Osteoblast (primary cell): ENCODE measurements around the gene WASF2. TPM values are rescaled to one million over a fixed set of nuclear protein-coding genes. Genes with fewer than 3 reads are reported as not detected.

Source experiments
- DNase-seq: peaks from one replicate; pipeline ENCODE4 v3.0.0; 2011; ENCODE audit warnings: low spot score, mixed read lengths; ENCODE audit not compliant: insufficient read length; ENCODE audit errors: missing footprints
- H2AFZ ChIP-seq: 2 replicates; pipeline ENCODE4 v1.6.0; 2011; ENCODE audit warnings: mild to moderate bottlenecking, low read length
- H3K27ac ChIP-seq: 2 replicates; pipeline ENCODE4 v1.5.1; 2011; ENCODE audit warnings: mild to moderate bottlenecking, low read depth, low read length, moderate library complexity
- H3K27me3 ChIP-seq: 2 replicates; pipeline ENCODE4 v1.6.0; 2012; ENCODE audit warnings: mild to moderate bottlenecking, control low read depth, inconsistent platforms, low read length, moderate library complexity; ENCODE audit not compliant: insufficient read depth
- H3K36me3 ChIP-seq: 2 replicates; pipeline ENCODE4 v1.5.1; 2011; ENCODE audit warnings: mild to moderate bottlenecking, low read length, control low read depth, moderate library complexity; ENCODE audit not compliant: insufficient read depth
- H3K4me1 ChIP-seq: 2 replicates; pipeline ENCODE4 v1.5.1; 2011; ENCODE audit warnings: mild to moderate bottlenecking, low read length, control low read depth, moderate library complexity; ENCODE audit not compliant: insufficient read depth
- H3K4me2 ChIP-seq: 2 replicates; pipeline ENCODE4 v1.6.0; 2011; ENCODE audit warnings: mild to moderate bottlenecking, low read length; ENCODE audit not compliant: insufficient read depth
- H3K4me3 ChIP-seq: fragments of 200-600 bp; sonication (generic); 3 replicates; pipeline ENCODE4 v1.5.1; 2012; ENCODE audit warnings: mild to moderate bottlenecking, low read length, inconsistent platforms; ENCODE audit not compliant: insufficient read depth
- H3K79me2 ChIP-seq: 2 replicates; pipeline ENCODE4 v1.6.0; 2012; ENCODE audit warnings: mild to moderate bottlenecking, low read length, control low read depth, inconsistent platforms; ENCODE audit not compliant: insufficient read depth
- H3K9me3 ChIP-seq: 2 replicates; pipeline ENCODE4 v1.5.1; 2011; ENCODE audit warnings: low read depth, low read length, control low read depth
- H4K20me1 ChIP-seq: 2 replicates; pipeline ENCODE4 v1.6.0; 2012; ENCODE audit warnings: mild to moderate bottlenecking, low read length, control low read depth; ENCODE audit not compliant: insufficient read depth
- total RNA-seq: library from RNA; depleted of rRNA; stranded (reverse); fragments of >200 nt; gene quantifications from 2 replicates; pipeline ENCODE4 v1.2.3, GENCODE V29; 2012
- TF ChIP-seq, protein P1 (sequence below): IDR thresholded peaks from 2 replicates; pipeline ENCODE4 v1.5.1; 2011; ENCODE audit warnings: mild to moderate bottlenecking, low read depth, low read length, moderate library complexity; ENCODE audit errors: extremely low read depth

Gene WASF2
- total RNA-seq, 1 donor: 24.6 TPM

DNA sequence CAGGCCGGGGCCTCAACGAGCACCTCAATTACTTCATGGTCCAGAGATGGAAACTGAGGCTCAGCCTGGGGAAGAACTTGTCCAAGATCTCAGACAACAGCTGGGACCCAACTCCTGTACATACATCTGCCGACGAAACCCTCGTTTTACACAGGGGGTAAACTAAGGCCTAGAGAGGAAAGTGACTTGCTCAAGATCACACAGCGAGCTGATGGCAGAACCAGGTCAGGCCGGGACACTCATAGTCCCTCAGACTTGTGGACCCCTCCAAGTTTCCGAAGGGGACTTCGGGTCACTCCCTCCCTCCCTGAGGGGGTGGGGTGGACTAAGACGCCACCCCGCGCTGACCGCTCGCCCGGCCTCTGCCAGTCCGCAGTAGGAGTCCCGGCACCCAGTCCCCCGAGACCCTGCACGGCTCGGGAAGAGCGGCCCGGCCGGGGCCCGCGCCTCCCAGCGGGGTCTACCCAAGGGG is 430 bp downstream of the WASF2 start:
- peak; percentile 77 for DNase-seq
- Histone ChIP-seq H3K4me2 (peak overlapping the region; percentile 94), H3K79me2 (peaks cover 47% of the 10 kb centered on the region), H3K4me1 (peaks cover 26% of the 10 kb centered on the region), H2AFZ (peak overlapping the region; percentile 89), H4K20me1 (peaks cover 20% of the 10 kb centered on the region), H3K9me3 (no peaks in the 10 kb centered on the region), H3K4me3 (peak overlapping the region; percentile 99), H3K27me3 (no peaks in the 10 kb centered on the region), H3K27ac (peak overlapping the region; percentile 87), H3K36me3 (no peaks in the 10 kb centered on the region)
- TF ChIP-seq, protein P1, sequence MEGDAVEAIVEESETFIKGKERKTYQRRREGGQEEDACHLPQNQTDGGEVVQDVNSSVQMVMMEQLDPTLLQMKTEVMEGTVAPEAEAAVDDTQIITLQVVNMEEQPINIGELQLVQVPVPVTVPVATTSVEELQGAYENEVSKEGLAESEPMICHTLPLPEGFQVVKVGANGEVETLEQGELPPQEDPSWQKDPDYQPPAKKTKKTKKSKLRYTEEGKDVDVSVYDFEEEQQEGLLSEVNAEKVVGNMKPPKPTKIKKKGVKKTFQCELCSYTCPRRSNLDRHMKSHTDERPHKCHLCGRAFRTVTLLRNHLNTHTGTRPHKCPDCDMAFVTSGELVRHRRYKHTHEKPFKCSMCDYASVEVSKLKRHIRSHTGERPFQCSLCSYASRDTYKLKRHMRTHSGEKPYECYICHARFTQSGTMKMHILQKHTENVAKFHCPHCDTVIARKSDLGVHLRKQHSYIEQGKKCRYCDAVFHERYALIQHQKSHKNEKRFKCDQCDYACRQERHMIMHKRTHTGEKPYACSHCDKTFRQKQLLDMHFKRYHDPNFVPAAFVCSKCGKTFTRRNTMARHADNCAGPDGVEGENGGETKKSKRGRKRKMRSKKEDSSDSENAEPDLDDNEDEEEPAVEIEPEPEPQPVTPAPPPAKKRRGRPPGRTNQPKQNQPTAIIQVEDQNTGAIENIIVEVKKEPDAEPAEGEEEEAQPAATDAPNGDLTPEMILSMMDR: no peak

DNA sequence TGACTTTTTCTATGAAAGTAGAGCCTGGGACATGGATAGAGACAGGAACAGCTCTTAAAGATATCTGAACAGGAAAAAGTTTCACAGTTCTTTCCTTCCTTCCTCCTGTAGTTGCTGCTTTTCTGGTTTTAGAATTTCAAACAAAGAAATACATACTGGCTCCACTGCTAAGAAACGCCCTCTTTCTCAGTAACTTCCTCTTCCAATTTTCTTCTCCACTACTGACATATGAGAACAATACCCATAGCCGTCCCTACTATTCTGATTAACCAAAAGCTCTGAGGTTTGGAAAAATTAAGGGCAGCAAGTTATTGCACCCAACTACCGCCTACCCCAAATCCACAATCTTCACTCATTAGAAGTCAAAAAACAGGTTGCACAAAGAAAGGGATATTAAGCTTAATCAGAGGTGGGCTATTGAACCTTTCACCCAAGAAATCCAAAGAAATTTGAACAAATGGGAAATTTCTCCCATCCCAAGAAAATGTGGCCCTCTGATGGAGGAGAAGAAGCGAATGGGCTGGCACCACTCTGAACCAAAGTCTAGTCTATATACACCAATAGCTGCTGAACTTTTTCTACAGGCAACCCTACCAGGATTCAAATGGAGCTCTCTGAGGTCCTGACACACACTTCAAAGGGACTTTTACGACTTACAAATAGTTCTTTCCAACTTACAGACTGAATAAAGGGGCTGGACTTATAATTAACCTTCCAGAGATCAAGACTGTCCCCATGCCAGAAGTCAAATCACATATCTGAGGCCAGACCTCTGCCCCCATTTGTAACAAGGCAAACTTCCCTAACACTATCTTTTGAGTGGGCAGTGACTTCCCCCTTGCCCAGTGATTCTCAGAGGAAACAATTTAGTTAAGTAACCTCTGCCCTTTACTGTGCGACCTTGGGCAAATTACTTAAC is 1.7 kb downstream of the WASF2 start:
- H3K4me1 ChIP-seq: peaks cover 26% of the 10 kb centered on the region
- peaks cover 61% of the 10 kb centered on the region for H3K79me2 ChIP-seq
- no peaks in the 10 kb centered on the region for H3K36me3 ChIP-seq
- H3K27me3 ChIP-seq: no peaks in the 10 kb centered on the region
- H3K4me3 ChIP-seq: peak overlapping the region; percentile 99
- TF ChIP-seq, protein P1: no peak
- peak overlapping the region; percentile 94 for H3K4me2 ChIP-seq
- peaks cover 29% of the 10 kb centered on the region for H4K20me1 ChIP-seq
- DNase-seq: no peak
- H3K27ac ChIP-seq: peak overlapping the region; percentile 87
- no peaks in the 10 kb centered on the region for H3K9me3 ChIP-seq
- H2AFZ ChIP-seq: no peak overlapping the region

DNA sequence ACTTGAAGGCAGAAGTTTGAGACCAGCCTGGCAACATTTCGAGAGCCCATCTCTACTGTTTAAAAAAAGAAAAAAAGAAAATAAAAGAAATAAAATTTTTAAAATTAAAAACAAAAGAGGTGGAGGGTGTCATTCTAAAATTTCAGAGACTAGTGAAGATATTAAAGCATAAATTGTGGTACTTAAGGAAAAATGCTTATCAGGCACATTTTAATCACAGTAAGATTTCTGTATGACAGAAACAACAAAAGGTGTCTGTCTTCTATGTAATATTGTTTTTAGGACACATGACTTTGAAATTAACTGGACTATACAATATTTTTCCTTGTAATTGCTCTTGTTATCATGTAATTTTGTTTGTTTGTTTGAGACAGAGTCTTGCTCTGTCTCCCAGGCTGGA is 4.6 kb downstream of the WASF2 start:
- peaks cover 13% of the 10 kb centered on the region for H3K4me1 ChIP-seq
- H3K79me2 ChIP-seq: peaks cover 89% of the 10 kb centered on the region
- DNase-seq: peak; percentile 66
- no peaks in the 10 kb centered on the region for H3K36me3 ChIP-seq
- H3K27ac ChIP-seq: no peak overlapping the region
- H4K20me1 ChIP-seq: peaks cover 40% of the 10 kb centered on the region
- H3K27me3 ChIP-seq: no peaks in the 10 kb centered on the region
- H3K9me3 ChIP-seq: no peaks in the 10 kb centered on the region
- no peak overlapping the region for H3K4me3 ChIP-seq
- H3K4me2 ChIP-seq: no peak overlapping the region
- no peak overlapping the region for H2AFZ ChIP-seq
- TF ChIP-seq, protein P1: no peak

DNA sequence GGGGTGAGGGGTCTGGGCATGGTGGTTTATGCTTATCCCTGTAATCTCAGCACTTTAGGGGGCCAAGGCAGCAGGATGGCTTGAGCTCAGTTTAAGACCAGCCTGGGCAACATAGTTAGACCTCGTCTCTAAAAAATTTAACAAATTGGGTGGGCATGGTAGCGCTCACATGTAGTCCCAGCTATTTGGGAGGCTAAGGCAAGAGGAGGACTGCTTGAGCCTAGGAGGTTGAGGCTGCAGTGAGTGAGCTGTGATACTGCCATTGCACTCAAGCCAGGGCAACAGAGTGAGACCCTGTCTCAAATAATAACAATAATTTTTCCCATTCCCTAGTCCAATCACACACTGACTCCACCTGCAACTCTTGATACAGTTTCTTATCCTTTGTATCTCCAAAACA is 6.3 kb downstream of the WASF2 start:
- TF ChIP-seq, protein P1: no peak
- Histone ChIP-seq H3K4me3 (no peak overlapping the region), H4K20me1 (peaks cover 45% of the 10 kb centered on the region)

More for the DNA sequence above, 6.3 kb downstream of the WASF2 start:
- H3K4me2 ChIP-seq: no peak overlapping the region
- no peaks in the 10 kb centered on the region for H3K9me3 ChIP-seq
- DNase-seq: no peak
- H3K79me2 ChIP-seq: peaks cover 91% of the 10 kb centered on the region
- H3K36me3 ChIP-seq: no peaks in the 10 kb centered on the region
- peaks cover 10% of the 10 kb centered on the region for H3K4me1 ChIP-seq
- H3K27ac ChIP-seq: no peak overlapping the region
- H2AFZ ChIP-seq: no peak overlapping the region
- H3K27me3 ChIP-seq: no peaks in the 10 kb centered on the region
